BLaER1 treated with 17β-estradiol and CSF1 and Interleukin-3, amounts not matched to agents 10 nM and 100 nM (cell line): ENCODE data around the gene GSTM4.
A peak's percentile ranks its signal among the peaks of the same experiment; 100 is the strongest.

Experiments used
- H3K27ac ChIP-seq, 11 experiments: shearing (Covaris generic); formaldehyde crosslinking; 2 replicates each; pipeline ENCODE4 v1.8.1; 2022
- H3K27me3 ChIP-seq, 11 experiments: shearing (Covaris generic); formaldehyde crosslinking; 2 replicates each; pipeline ENCODE4 v1.8.1; 2022
- H3K36me3 ChIP-seq, 11 experiments: shearing (Covaris generic); formaldehyde crosslinking; 2 replicates each; pipeline ENCODE4 v1.8.1; 2022
- H3K4me1 ChIP-seq, 10 experiments: shearing (Covaris generic); formaldehyde crosslinking; 2 replicates each; pipeline ENCODE4 v1.8.1; 2022
- H3K4me2 ChIP-seq, 11 experiments: shearing (Covaris generic); formaldehyde crosslinking; 2 replicates each; pipeline ENCODE4 v1.8.1; 2022
- H3K4me3 ChIP-seq, 10 experiments: shearing (Covaris generic); formaldehyde crosslinking; 2 replicates each; pipeline ENCODE4 v1.8.1; 2022
- H3K9ac ChIP-seq, 11 experiments: shearing (Covaris generic); formaldehyde crosslinking; 2 replicates each; pipeline ENCODE4 v1.8.1; 2022
- H3K9me3 ChIP-seq, 11 experiments: shearing (Covaris generic); formaldehyde crosslinking; replicated peaks in 1 of 11; 2 replicates each; pipeline ENCODE4 v1.8.1; 2022
- H4K20me1 ChIP-seq, 11 experiments: shearing (Covaris generic); formaldehyde crosslinking; 2 replicates each; pipeline ENCODE4 v1.8.1; 2022
- Cebpa-rat ChIP-seq, 11 experiments: shearing (Covaris generic); IDR thresholded peaks; 2 replicates each; pipeline ENCODE4 v1.8.1; 2022

The GSTM4 gene

GRCh38 chr1:109628540-109629321 is 27.2 kb upstream of the GSTM4 start:
- Histone ChIP-seq H3K9ac (no peak overlapping the region), H3K27me3 (no peaks in the 10 kb centered on the region), H3K4me2 (peak overlapping the region in 3 of 11 experiments; percentile 54 to 97 (median 95); a peak in 4 of 22 replicates), H3K4me3 (no peak overlapping the region), H3K27ac (no peak overlapping the region), H3K9me3 (no peaks in the 10 kb centered on the region), H3K36me3 (peaks cover 61 to 76% (median 71%) of the 10 kb centered on the region in 11 experiments), H4K20me1 (peaks cover 25 to 81% (median 62%) of the 10 kb centered on the region in 11 experiments; a peak in 21 of 22 replicates), H3K4me1 (peaks cover 21 to 75% (median 53%) of the 10 kb centered on the region in 10 experiments)
- no peak for TF ChIP-seq Cebpa-rat (IDR thresholded peaks at IDR 0.05)

GRCh38 chr1:109629372-109630030 is 26.4 kb upstream of the GSTM4 start:
- Histone ChIP-seq H4K20me1 (peaks cover 21 to 73% (median 54%) of the 10 kb centered on the region in 11 experiments; a peak in 21 of 22 replicates), H3K27ac (no peak overlapping the region), H3K36me3 (peaks cover 61 to 76% (median 71%) of the 10 kb centered on the region in 11 experiments), H3K4me2 (no peak overlapping the region), H3K27me3 (no peaks in the 10 kb centered on the region), H3K9ac (no peak overlapping the region; a peak in 1 of 22 replicates), H3K9me3 (no peaks in the 10 kb centered on the region), H3K4me3 (no peak overlapping the region), H3K4me1 (peaks cover 20 to 68% (median 48%) of the 10 kb centered on the region in 10 experiments)
- TF ChIP-seq Cebpa-rat (IDR thresholded peaks at IDR 0.05) = no peak

DNA sequence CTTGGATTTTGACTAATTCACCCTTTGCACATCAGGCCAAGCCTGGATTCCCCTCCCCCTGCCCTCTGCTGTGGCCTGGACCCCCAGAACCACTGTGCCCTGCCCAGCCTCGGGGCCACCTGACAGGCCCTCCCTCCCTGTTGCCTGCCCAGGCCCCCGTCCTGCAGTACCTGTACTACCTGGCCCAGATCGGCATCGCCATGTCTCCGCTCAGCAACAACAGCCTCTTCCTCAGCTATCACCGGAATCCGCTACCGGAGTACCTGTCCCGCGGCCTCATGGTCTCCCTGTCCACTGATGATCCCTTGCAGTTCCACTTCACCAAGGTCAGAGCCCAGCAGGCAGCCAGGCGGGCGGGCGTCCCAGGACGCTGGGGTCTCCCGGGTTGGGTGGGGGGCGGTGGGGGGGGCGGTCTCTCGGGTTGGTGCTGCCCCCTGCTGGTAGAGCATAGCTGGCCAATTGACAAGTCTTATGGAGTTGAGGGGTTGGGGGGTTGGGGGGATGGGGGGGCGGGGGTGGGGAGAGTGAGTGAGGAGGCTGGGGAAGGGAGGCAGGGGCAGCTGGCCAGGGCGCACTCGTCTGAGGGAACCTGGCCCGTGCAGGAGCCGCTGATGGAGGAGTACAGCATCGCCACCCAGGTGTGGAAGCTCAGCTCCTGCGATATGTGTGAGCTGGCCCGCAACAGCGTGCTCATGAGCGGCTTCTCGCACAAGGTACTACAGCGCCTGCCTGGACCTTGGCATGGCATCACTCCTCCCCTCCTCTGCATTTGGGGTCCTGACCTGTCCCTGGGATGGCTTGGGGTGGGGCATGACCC is 25.6 kb upstream of the GSTM4 start:
- no peak overlapping the region for H3K4me3 ChIP-seq
- H3K27me3 ChIP-seq = no peaks in the 10 kb centered on the region
- H3K36me3 ChIP-seq = peaks cover 61 to 75% (median 71%) of the 10 kb centered on the region in 11 experiments
- H3K4me1 ChIP-seq = peaks cover 20 to 64% (median 40%) of the 10 kb centered on the region in 10 experiments
- no peak overlapping the region for H3K4me2 ChIP-seq
- no peaks in the 10 kb centered on the region for H3K9me3 ChIP-seq
- no peak overlapping the region; a peak in 1 of 22 replicates for H3K9ac ChIP-seq
- peaks cover 13 to 65% (median 46%) of the 10 kb centered on the region in 11 experiments; a peak in 21 of 22 replicates for H4K20me1 ChIP-seq
- no peak for TF ChIP-seq Cebpa-rat (IDR thresholded peaks at IDR 0.05)
- no peak overlapping the region for H3K27ac ChIP-seq

DNA sequence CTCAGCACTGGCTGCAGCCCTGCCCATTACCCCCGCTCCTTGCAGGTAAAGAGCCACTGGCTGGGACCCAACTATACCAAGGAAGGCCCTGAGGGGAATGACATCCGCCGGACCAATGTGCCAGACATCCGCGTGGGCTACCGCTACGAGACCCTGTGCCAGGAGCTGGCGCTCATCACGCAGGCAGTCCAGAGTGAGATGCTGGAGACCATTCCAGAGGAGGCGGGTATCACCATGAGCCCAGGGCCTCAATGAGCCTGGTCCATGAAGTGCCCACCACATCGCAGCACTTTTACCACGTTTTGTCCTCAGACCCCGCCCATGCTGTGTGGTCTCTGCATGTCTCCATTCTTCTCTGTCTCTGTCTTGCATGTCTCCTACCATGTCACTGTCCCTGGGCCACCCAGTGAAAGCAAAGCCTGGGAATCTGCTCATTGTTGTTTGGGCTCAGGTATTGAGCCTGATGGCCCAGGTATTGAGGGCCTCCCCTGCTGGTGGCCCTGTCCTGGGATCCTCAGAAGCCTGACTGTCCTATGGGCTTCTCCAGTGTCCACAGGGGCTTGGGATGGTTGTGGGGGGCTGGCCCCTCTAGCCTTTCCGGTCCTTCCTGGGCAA is 24.9 kb upstream of the GSTM4 start:
- Histone ChIP-seq H3K27me3 (no peaks in the 10 kb centered on the region), H3K4me3 (no peak overlapping the region), H3K9ac (peak overlapping the region in 6 of 11 experiments; percentile 8 to 50 (median 22); a peak in 3 of 22 replicates), H3K9me3 (no peaks in the 10 kb centered on the region), H3K4me2 (no peak overlapping the region), H4K20me1 (peaks cover 6 to 58% (median 39%) of the 10 kb centered on the region in 11 experiments; a peak in 20 of 22 replicates), H3K4me1 (peaks cover 19 to 57% (median 36%) of the 10 kb centered on the region in 10 experiments), H3K36me3 (peaks cover 58 to 68% (median 66%) of the 10 kb centered on the region in 11 experiments), H3K27ac (peak overlapping the region in 2 of 11 experiments; percentile 1 to 14; a peak in 2 of 22 replicates)
- TF ChIP-seq Cebpa-rat (IDR thresholded peaks at IDR 0.05) = no peak

- no peak for TF ChIP-seq Cebpa-rat (IDR thresholded peaks at IDR 0.05)
- Histone ChIP-seq H3K36me3 (peaks cover 50 to 60% (median 58%) of the 10 kb centered on the region in 11 experiments), H3K9ac (peak overlapping the region in 7 of 11 experiments; percentile 8 to 50 (median 29); a peak in 5 of 22 replicates), H4K20me1 (peaks cover 0 to 50% (median 31%) of the 10 kb centered on the region in 11 experiments; a peak in 19 of 22 replicates), H3K27ac (peak overlapping the region in 3 of 11 experiments; percentile 1 to 15 (median 14); a peak in 2 of 22 replicates), H3K4me2 (peak overlapping the region in 3 of 11 experiments; percentile 7 to 25 (median 10); a peak in 2 of 22 replicates), H3K9me3 (no peaks in the 10 kb centered on the region), H3K27me3 (no peaks in the 10 kb centered on the region), H3K4me3 (no peak overlapping the region), H3K4me1 (peaks cover 26 to 56% (median 37%) of the 10 kb centered on the region in 10 experiments)
Observed at GRCh38 chr1:109631513-109632505, 24.1 kb upstream of the GSTM4 start.

DNA sequence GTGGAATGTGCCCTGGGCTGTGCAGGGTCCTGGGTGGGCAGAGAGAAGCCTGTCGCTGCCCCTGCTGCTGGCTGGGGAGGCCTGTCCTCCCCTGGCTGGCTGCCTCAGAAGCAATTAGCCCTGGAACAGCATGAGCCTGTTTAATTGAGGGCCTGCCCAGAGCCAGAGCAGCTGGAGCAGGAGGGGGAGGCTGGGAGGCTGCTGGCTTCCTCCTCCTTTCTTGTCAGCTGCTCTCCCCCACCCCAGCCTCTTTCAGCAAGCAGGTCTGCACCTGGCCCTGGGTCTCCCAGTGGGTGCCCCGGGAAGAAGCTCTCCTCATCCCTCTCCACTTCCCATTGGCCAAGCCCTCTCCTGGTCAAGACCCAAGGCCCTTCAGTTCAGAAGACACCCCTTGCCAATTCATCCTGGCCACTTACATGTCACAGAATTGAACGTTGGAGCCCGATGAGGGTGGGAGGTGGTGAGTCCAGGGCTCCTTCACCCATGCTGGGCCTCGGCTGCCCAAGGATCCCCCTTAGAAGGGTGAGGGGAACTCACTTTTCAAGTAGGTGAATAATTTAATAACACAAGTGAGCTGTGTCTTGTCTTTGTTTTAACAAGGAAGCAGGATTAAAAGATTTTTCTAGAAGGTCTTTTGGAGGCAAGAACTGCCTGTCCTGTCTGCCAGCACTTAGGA is 23.1 kb upstream of the GSTM4 start:
- Histone ChIP-seq H3K36me3 (peaks cover 40 to 50% (median 48%) of the 10 kb centered on the region in 11 experiments), H3K4me1 (peaks cover 16 to 47% (median 32%) of the 10 kb centered on the region in 10 experiments), H3K27ac (peak overlapping the region in 4 of 11 experiments; percentile 1 to 34 (median 17); a peak in 3 of 22 replicates), H4K20me1 (peaks cover 0 to 40% (median 21%) of the 10 kb centered on the region in 11 experiments; a peak in 15 of 22 replicates), H3K9ac (peak overlapping the region in 5 of 11 experiments; percentile 13 to 50 (median 29); a peak in 5 of 22 replicates), H3K9me3 (no peaks in the 10 kb centered on the region), H3K27me3 (no peaks in the 10 kb centered on the region), H3K4me2 (peak overlapping the region in 3 of 11 experiments; percentile 7 to 25 (median 12); a peak in 4 of 22 replicates), H3K4me3 (no peak overlapping the region)
- no peak for TF ChIP-seq Cebpa-rat (IDR thresholded peaks at IDR 0.05)

GRCh38 chr1:109634292-109634691 is 21.6 kb upstream of the GSTM4 start:
- Histone ChIP-seq H3K4me2 (peak overlapping the region in 4 of 11 experiments; percentile 5 to 42 (median 14); a peak in 2 of 22 replicates), H4K20me1 (peaks cover 0 to 26% (median 8%) of the 10 kb centered on the region in 11 experiments; a peak in 10 of 22 replicates), H3K4me1 (peaks cover 11 to 36% (median 27%) of the 10 kb centered on the region in 10 experiments; a peak in 19 of 20 replicates), H3K27me3 (no peaks in the 10 kb centered on the region), H3K4me3 (no peak overlapping the region), H3K9me3 (no peaks in the 10 kb centered on the region), H3K9ac (no peak overlapping the region), H3K27ac (no peak overlapping the region), H3K36me3 (peaks cover 25 to 35% (median 33%) of the 10 kb centered on the region in 11 experiments)
- TF ChIP-seq Cebpa-rat (IDR thresholded peaks at IDR 0.05) = no peak
